H9 (cell line): ENCODE data around the gene PPBP. TPM values are rescaled to one million over a fixed set of nuclear protein-coding genes. Genes with fewer than 3 reads are reported as not detected.

ENCODE experiments used
- DNase-seq: peaks from one replicate; pipeline ENCODE4 v3.0.0-alpha.2; 2017
- H2AFZ ChIP-seq: one replicate; pipeline ENCODE4 v1.6.1; 2013; ENCODE audit warnings: mild to moderate bottlenecking, low read length, control low read depth, moderate library complexity
- H2AK5ac ChIP-seq: 2 replicates; pipeline ENCODE4 v1.6.1; 2013; ENCODE audit warnings: low read length, control low read depth, mixed read lengths; ENCODE audit not compliant: insufficient read length
- H2BK120ac ChIP-seq: one replicate; pipeline ENCODE4 v1.6.1; 2013; ENCODE audit warnings: low read depth, mild to moderate bottlenecking, low read length, control low read depth, inconsistent platforms; ENCODE audit not compliant: poor library complexity, severe bottlenecking
- H2BK12ac ChIP-seq: 2 replicates; pipeline ENCODE4 v1.6.1; 2013; ENCODE audit warnings: low read length, control low read depth, mixed read lengths, low read depth; ENCODE audit not compliant: insufficient read length
- H2BK15ac ChIP-seq: 2 replicates; pipeline ENCODE4 v1.6.1; 2013; ENCODE audit warnings: low read depth, low read length, control low read depth
- H2BK20ac ChIP-seq: one replicate; pipeline ENCODE4 v1.6.1; 2013; ENCODE audit warnings: low read depth, mild to moderate bottlenecking, low read length, control low read depth, inconsistent platforms; ENCODE audit not compliant: poor library complexity, severe bottlenecking
- H2BK5ac ChIP-seq: 2 replicates; pipeline ENCODE4 v1.6.1; 2013; ENCODE audit warnings: low read length, control low read depth, mixed read lengths; ENCODE audit not compliant: insufficient read length
- H3K14ac ChIP-seq: 2 replicates; pipeline ENCODE4 v1.6.1; 2013; ENCODE audit warnings: low read length, control low read depth; ENCODE audit not compliant: insufficient read depth
- H3K18ac ChIP-seq: 2 replicates; pipeline ENCODE4 v1.6.1; 2013; ENCODE audit warnings: low read depth, mild to moderate bottlenecking, mixed read lengths, low read length, control low read depth; ENCODE audit not compliant: insufficient read length
- H3K23ac ChIP-seq: 2 replicates; pipeline ENCODE4 v1.6.1; 2013; ENCODE audit warnings: low read length, control low read depth, mixed read lengths, low read depth; ENCODE audit not compliant: insufficient read length
- H3K23me2 ChIP-seq: 2 replicates; pipeline ENCODE4 v1.6.1; 2013; ENCODE audit warnings: low read depth, mild to moderate bottlenecking, mixed read lengths, low read length, control low read depth; ENCODE audit not compliant: insufficient read length, poor library complexity, severe bottlenecking
- H3K27ac ChIP-seq: 2 replicates; pipeline ENCODE4 v1.5.1; 2013; ENCODE audit warnings: low read length, control low read depth, mixed read lengths, low read depth; ENCODE audit not compliant: insufficient read length
- H3K27me3 ChIP-seq: 2 replicates; pipeline ENCODE4 v1.6.1; 2013; ENCODE audit warnings: low read length, control low read depth, inconsistent platforms; ENCODE audit not compliant: insufficient read depth
- H3K4ac ChIP-seq: 2 replicates; pipeline ENCODE4 v1.6.1; 2013; ENCODE audit warnings: low read depth, mild to moderate bottlenecking, control low read depth, inconsistent platforms, low read length, moderate library complexity
- H3K4me1 ChIP-seq: 2 replicates; pipeline ENCODE4 v1.6.1; 2013; ENCODE audit warnings: low read length, control low read depth, inconsistent platforms; ENCODE audit not compliant: insufficient read depth
- H3K4me2 ChIP-seq: 2 replicates; pipeline ENCODE4 v1.6.1; 2013; ENCODE audit warnings: low read length, control low read depth, mixed read lengths; ENCODE audit not compliant: insufficient read length, insufficient read depth
- H3K56ac ChIP-seq: 2 replicates; pipeline ENCODE4 v1.6.1; 2013; ENCODE audit warnings: low read depth, mild to moderate bottlenecking, mixed read lengths, low read length, control low read depth; ENCODE audit not compliant: insufficient read length
- H3K79me1 ChIP-seq: 2 replicates; pipeline ENCODE4 v1.6.1; 2013; ENCODE audit warnings: low read depth, mild to moderate bottlenecking, moderate library complexity, low read length, control low read depth, inconsistent platforms; ENCODE audit not compliant: insufficient read depth, poor library complexity, severe bottlenecking
- H3K79me2 ChIP-seq: 2 replicates; pipeline ENCODE4 v1.6.1; 2013; ENCODE audit warnings: low read length, control low read depth, inconsistent platforms; ENCODE audit not compliant: insufficient read depth
- H3K9ac ChIP-seq: 2 replicates; pipeline ENCODE4 v1.6.1; 2013; ENCODE audit warnings: low read length, control low read depth, mixed read lengths; ENCODE audit not compliant: insufficient read length; ENCODE audit errors: extremely low read depth
- H3K9me3 ChIP-seq: one replicate; pipeline ENCODE4 v1.6.1; 2013; ENCODE audit warnings: low read depth, low read length, inconsistent platforms; ENCODE audit not compliant: control insufficient read depth
- H3T11ph ChIP-seq: one replicate; pipeline ENCODE4 v1.6.1; 2013; ENCODE audit warnings: mild to moderate bottlenecking, low read length, control low read depth, inconsistent platforms
- H4K20me1 ChIP-seq: one replicate; pipeline ENCODE4 v1.6.1; 2013; ENCODE audit not compliant: control insufficient read depth, insufficient read length, insufficient read depth
- H4K5ac ChIP-seq: 2 replicates; pipeline ENCODE4 v1.6.1; 2013; ENCODE audit warnings: low read depth, mild to moderate bottlenecking, mixed read lengths, low read length, control low read depth; ENCODE audit not compliant: insufficient read length
- H4K8ac ChIP-seq: replicated peaks from 2 replicates; pipeline ENCODE4 v1.6.1; 2013; ENCODE audit warnings: low read length, control low read depth, mixed read lengths, low read depth; ENCODE audit not compliant: insufficient read length
- H4K91ac ChIP-seq: 2 replicates; pipeline ENCODE4 v1.6.1; 2013; ENCODE audit warnings: low read depth, mild to moderate bottlenecking, moderate library complexity, mixed read lengths, low read length, control low read depth; ENCODE audit not compliant: insufficient read length
- H3K27ac Mint-ChIP-seq, 3 experiments: 2 replicates in 2 of 3; 3 replicates in 1 of 3; pipeline ENCODE4 v1.8.0; 2020 to 2021; ENCODE audit warnings: mixed read lengths in 3 of 3, mild to moderate bottlenecking in 1 of 3, moderate library complexity in 1 of 3
- H3K27me3 Mint-ChIP-seq: 2 replicates; pipeline ENCODE4 v1.8.0; 2021; ENCODE audit warnings: low read depth, mild to moderate bottlenecking, moderate library complexity, mixed read lengths
- H3K36me3 Mint-ChIP-seq, 3 experiments: 2 replicates in 2 of 3; 3 replicates in 1 of 3; pipeline ENCODE4 v1.8.0; 2020 to 2021; ENCODE audit warnings: low read depth in 3 of 3, mixed read lengths in 3 of 3; ENCODE audit not compliant: insufficient read depth in 1 of 3
- H3K4me1 Mint-ChIP-seq, 2 experiments: 2 replicates each; pipeline ENCODE4 v1.8.0; 2020; ENCODE audit warnings: mixed read lengths in 2 of 2
- H3K4me3 Mint-ChIP-seq, 2 experiments: 2 replicates in 1 of 2; 3 replicates in 1 of 2; pipeline ENCODE4 v1.8.0; 2020 to 2021; ENCODE audit warnings: mild to moderate bottlenecking in 2 of 2, mixed read lengths in 2 of 2, moderate library complexity in 1 of 2
- H3K9me3 Mint-ChIP-seq, 2 experiments: 2 replicates in 1 of 2; 3 replicates in 1 of 2; pipeline ENCODE4 v1.8.0; 2020; ENCODE audit warnings: mild to moderate bottlenecking in 2 of 2, mixed read lengths in 2 of 2, moderate library complexity in 1 of 2
- WGBS: extraction: QIAGEN DNeasy Blood & Tissue Kit; methylation state at CpG from one replicate; pipeline ENCODE4 v1.1.7; 2013; ENCODE audit warnings: missing lambda C conversion rate, low lambda C conversion rate, mixed read lengths; ENCODE audit not compliant: insufficient read length; ENCODE audit errors: extremely low coverage; 5-methylcytosine and 5-hydroxymethylcytosine counted together
- total RNA-seq: library from RNA; stranded (reverse); gene quantifications from 2 replicates; pipeline ENCODE4 v1.2.1, GENCODE V29; 2021
- TF ChIP-seq, protein P1 (sequence below): fragments of 200-600 bp; sonication (generic); conservative IDR thresholded peaks from 3 replicates; pipeline ENCODE4 v1.8.0; 2021; ENCODE audit warnings: antibody characterized with exemption, mild to moderate bottlenecking

Gene PPBP
- total RNA-seq, 1 experiment from 2014 or later: 0.33 TPM

DNA sequence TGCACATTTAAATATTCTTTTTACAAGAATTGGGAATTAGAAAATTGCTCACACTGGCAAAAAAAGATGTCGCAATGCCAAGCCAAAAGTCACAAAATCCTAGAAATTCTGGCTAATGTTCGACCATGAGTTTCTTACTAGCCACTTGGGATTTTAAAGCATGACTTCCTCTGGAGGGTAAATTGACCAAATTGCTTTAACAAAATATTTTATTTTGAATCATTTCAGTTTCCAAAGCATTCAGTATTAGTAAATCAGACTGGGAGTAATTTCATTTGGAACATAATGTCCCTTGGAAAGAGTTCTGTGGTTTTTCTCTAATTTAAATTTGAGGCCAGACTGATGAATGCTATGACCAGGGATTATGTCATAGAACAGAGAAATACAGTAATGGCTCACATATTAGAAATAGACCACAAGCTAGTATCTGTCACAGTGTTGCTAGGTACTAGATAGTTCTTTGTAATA is 18.1 kb upstream of the PPBP start:
- Histone ChIP-seq H3K27me3 (no peaks in the 10 kb centered on the region), H2BK15ac (no peak overlapping the region), H3K27ac (no peak overlapping the region), H4K20me1 (no peaks in the 10 kb centered on the region), H3K14ac (no peak overlapping the region), H3K9me3 (no peaks in the 10 kb centered on the region), H4K91ac (no peak overlapping the region), H2BK20ac (no peak overlapping the region), H3K23me2 (no peaks in the 10 kb centered on the region), H3K79me1 (no peaks in the 10 kb centered on the region), H3K4me1 (no peaks in the 10 kb centered on the region; the same call in 1 of the 2 replicates), H3K4me2 (no peak overlapping the region), H3K56ac (no peak overlapping the region), H4K8ac (no peak overlapping the region), H3K23ac (no peak overlapping the region), H2AK5ac (no peak overlapping the region), H3K9ac (no peak overlapping the region), H2BK12ac (no peak overlapping the region), H2BK5ac (no peak overlapping the region), H2AFZ (no peak overlapping the region), H3K18ac (no peak overlapping the region), H3K4ac (no peak overlapping the region), H2BK120ac (no peak overlapping the region), H3T11ph (no peak overlapping the region), H4K5ac (no peak overlapping the region), H3K79me2 (no peaks in the 10 kb centered on the region)
- peaks cover 5 to 29% (median 11%) of the 10 kb centered on the region in 3 experiments; a peak in 6 of 7 replicates for H3K36me3 Mint-ChIP-seq
- H3K9me3 Mint-ChIP-seq: peaks cover 0 to 6% of the 10 kb centered on the region in 2 experiments; a peak in 1 of 5 replicates
- TF ChIP-seq, protein P1, sequence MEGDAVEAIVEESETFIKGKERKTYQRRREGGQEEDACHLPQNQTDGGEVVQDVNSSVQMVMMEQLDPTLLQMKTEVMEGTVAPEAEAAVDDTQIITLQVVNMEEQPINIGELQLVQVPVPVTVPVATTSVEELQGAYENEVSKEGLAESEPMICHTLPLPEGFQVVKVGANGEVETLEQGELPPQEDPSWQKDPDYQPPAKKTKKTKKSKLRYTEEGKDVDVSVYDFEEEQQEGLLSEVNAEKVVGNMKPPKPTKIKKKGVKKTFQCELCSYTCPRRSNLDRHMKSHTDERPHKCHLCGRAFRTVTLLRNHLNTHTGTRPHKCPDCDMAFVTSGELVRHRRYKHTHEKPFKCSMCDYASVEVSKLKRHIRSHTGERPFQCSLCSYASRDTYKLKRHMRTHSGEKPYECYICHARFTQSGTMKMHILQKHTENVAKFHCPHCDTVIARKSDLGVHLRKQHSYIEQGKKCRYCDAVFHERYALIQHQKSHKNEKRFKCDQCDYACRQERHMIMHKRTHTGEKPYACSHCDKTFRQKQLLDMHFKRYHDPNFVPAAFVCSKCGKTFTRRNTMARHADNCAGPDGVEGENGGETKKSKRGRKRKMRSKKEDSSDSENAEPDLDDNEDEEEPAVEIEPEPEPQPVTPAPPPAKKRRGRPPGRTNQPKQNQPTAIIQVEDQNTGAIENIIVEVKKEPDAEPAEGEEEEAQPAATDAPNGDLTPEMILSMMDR: no peak
- H3K4me3 Mint-ChIP-seq: no peak overlapping the region
- H3K27me3 Mint-ChIP-seq: no peaks in the 10 kb centered on the region
- H3K27ac Mint-ChIP-seq: no peak overlapping the region; a peak in 1 of 7 replicates
- H3K4me1 Mint-ChIP-seq: peaks cover 7 to 13% of the 10 kb centered on the region in 2 experiments
- no peak for DNase-seq
- no CpG with 5 or more reads among the region's 2 CpGs for WGBS
